Muscle layer of colon (tissue), 2 donors: ENCODE measurements around the gene GBX2.
A peak's percentile ranks its signal among the peaks of the same experiment; 100 is the strongest.

Experiments used
- H3K27ac ChIP-seq: one replicate; pipeline ENCODE4 v1.7.0; 2013; ENCODE audit warnings: low read depth, mild to moderate bottlenecking, low read length, moderate library complexity
- H3K27me3 ChIP-seq, 2 donors: one replicate each; pipeline ENCODE4 v1.7.0; 2013; ENCODE audit warnings: low read length in 2 of 2, mild to moderate bottlenecking in 2 of 2; ENCODE audit not compliant: insufficient read depth in 2 of 2, control insufficient read depth in 1 of 2
- H3K36me3 ChIP-seq: one replicate; pipeline ENCODE4 v1.7.0; 2013; ENCODE audit warnings: mild to moderate bottlenecking, low read length; ENCODE audit not compliant: insufficient read depth
- H3K4me1 ChIP-seq: one replicate; pipeline ENCODE4 v1.7.0; 2013; ENCODE audit warnings: mild to moderate bottlenecking, low read length; ENCODE audit not compliant: insufficient read depth
- H3K4me3 ChIP-seq, 2 donors: one replicate each; pipeline ENCODE4 v1.7.0; 2013; ENCODE audit warnings: low read length in 2 of 2, low read depth in 1 of 2, mild to moderate bottlenecking in 1 of 2, moderate library complexity in 1 of 2
- H3K9ac ChIP-seq: one replicate; pipeline ENCODE4 v1.7.0; 2013; ENCODE audit warnings: low read length
- H3K9me3 ChIP-seq: one replicate; pipeline ENCODE4 v1.7.0; 2013; ENCODE audit warnings: mild to moderate bottlenecking, low read length
- donor health status: abdominal sarcoma.
- donor health status: Adenocarcinoma of cecum.

The GBX2 gene

DNA sequence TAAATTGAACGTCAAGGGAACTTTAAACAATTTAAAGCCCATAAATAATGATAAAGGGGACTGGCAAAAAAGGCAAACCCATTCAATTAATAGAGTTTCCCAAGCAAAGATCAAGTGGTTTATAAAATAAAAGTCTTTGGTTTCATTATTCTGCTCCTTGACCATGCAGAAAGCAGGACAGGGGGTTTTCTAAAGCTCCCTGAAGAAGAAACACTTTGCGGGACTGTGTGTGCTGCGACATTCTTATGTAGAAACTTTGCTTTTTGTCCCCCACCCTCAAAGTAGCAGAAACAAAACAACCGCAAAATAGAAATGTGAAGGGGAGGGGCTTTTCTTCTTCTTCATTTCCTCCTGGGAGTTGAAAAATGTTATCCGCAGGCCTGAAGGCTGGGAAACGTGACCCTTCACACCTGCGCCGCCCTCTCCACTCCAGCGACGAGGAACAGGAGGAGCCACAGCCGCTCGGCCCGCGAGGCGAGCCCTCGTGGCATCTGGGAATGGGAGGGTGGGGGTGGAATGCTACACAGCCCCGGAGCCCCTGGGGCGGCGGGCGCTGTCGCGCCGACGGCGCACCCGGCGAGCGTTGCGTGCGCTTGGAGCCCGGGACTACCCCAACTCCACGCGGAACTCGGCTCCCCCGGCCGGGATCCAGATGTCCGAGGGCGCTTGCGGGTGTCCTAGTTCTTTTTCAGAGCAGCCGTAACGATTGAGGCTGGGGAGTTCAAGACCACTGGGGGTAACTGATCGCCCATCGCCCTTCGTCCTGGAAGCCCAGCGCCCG lies 4.3 kb upstream of the GBX2 start:
- Histone ChIP-seq H3K9me3 (no peaks in the 10 kb centered on the region), H3K4me3 (no peak overlapping the region), H3K27ac (no peak overlapping the region), H3K27me3 (peaks cover 81 to 98% of the 10 kb centered on the region in 2 donors), H3K36me3 (no peaks in the 10 kb centered on the region), H3K4me1 (peaks cover 7% of the 10 kb centered on the region), H3K9ac (no peak overlapping the region)

- no peaks in the 10 kb centered on the region for H3K9me3 ChIP-seq
- H3K27me3 ChIP-seq = peaks cover 81 to 98% of the 10 kb centered on the region in 2 donors
- no peak overlapping the region for H3K9ac ChIP-seq
- no peak overlapping the region for H3K27ac ChIP-seq
- H3K36me3 ChIP-seq = no peaks in the 10 kb centered on the region
- no peak overlapping the region for H3K4me3 ChIP-seq
- peaks cover 9% of the 10 kb centered on the region for H3K4me1 ChIP-seq
Measured at GRCh38 chr2:236171680-236172254, 3.6 kb upstream of the GBX2 start.

GRCh38 chr2:236171181-236171679 lies 3.0 kb upstream of the GBX2 start:
- H3K4me3 ChIP-seq = no peak overlapping the region
- no peak overlapping the region for H3K27ac ChIP-seq
- peaks cover 81 to 98% of the 10 kb centered on the region in 2 donors for H3K27me3 ChIP-seq

GRCh38 chr2:236170590-236171165 lies 2.5 kb upstream of the GBX2 start:
- H3K4me1 ChIP-seq = peaks cover 20% of the 10 kb centered on the region
- H3K27ac ChIP-seq = no peak overlapping the region
- H3K27me3 ChIP-seq = peaks cover 81 to 98% of the 10 kb centered on the region in 2 donors

More at GRCh38 chr2:236171181-236171679, 3.0 kb upstream of the GBX2 start:
- H3K9me3 ChIP-seq = no peaks in the 10 kb centered on the region
- no peaks in the 10 kb centered on the region for H3K36me3 ChIP-seq
- peaks cover 14% of the 10 kb centered on the region for H3K4me1 ChIP-seq
- no peak overlapping the region for H3K9ac ChIP-seq

GRCh38 chr2:236169741-236170589 lies 1.8 kb upstream of the GBX2 start:
- H3K36me3 ChIP-seq = no peaks in the 10 kb centered on the region
- no peaks in the 10 kb centered on the region for H3K9me3 ChIP-seq
- H3K4me3 ChIP-seq = no peak overlapping the region
- H3K27ac ChIP-seq = no peak overlapping the region
- peaks cover 27% of the 10 kb centered on the region for H3K4me1 ChIP-seq
- H3K27me3 ChIP-seq = peaks cover 82 to 98% of the 10 kb centered on the region in 2 donors
- no peak overlapping the region for H3K9ac ChIP-seq

More at GRCh38 chr2:236170590-236171165, 2.5 kb upstream of the GBX2 start:
- Histone ChIP-seq H3K9me3 (no peaks in the 10 kb centered on the region), H3K9ac (no peak overlapping the region), H3K36me3 (no peaks in the 10 kb centered on the region), H3K4me3 (no peak overlapping the region)

DNA sequence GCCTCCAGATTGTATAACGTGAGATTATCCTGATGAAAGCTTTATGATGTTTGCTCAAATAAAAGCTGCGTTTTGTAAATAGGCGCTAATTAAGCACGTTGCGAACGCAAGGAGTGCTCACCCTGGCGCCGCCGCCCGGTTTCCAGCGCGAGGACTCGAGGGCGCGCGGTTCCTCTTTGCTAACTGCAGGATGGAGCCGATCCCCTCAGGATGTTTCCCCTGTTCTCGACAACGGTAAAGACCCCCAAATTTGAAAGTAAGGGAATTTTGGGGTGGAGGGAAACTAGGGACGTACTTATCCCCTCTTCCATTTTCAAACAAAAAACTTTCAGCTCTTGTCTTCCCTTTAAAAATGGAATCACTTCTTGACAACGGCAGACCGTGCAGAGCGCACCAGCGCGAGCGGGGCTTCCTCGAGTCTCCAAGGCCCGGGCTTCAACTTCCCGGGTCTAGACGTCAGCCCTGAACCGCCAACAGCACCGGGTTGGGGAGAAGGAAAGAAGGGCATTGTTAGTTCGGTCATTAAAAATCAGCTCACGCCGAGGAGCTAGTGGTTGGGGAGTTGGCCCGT lies 1.1 kb upstream of the GBX2 start:
- Histone ChIP-seq H3K9me3 (no peaks in the 10 kb centered on the region), H3K4me1 (peaks cover 34% of the 10 kb centered on the region), H3K9ac (no peak overlapping the region), H3K27ac (no peak overlapping the region), H3K4me3 (no peak overlapping the region), H3K27me3 (peaks cover 82 to 98% of the 10 kb centered on the region in 2 donors), H3K36me3 (no peaks in the 10 kb centered on the region)

- H3K9ac ChIP-seq = no peak overlapping the region
- H3K27me3 ChIP-seq = peaks cover 81 to 97% of the 10 kb centered on the region in 2 donors
- no peak overlapping the region for H3K27ac ChIP-seq
- peak overlapping the region in 1 of 2 donors; percentile 23 for H3K4me3 ChIP-seq
- H3K4me1 ChIP-seq = peaks cover 43% of the 10 kb centered on the region
- no peaks in the 10 kb centered on the region for H3K9me3 ChIP-seq
- H3K36me3 ChIP-seq = no peaks in the 10 kb centered on the region
Measured at GRCh38 chr2:236167297-236168109, 683 bp downstream of the GBX2 start.

DNA sequence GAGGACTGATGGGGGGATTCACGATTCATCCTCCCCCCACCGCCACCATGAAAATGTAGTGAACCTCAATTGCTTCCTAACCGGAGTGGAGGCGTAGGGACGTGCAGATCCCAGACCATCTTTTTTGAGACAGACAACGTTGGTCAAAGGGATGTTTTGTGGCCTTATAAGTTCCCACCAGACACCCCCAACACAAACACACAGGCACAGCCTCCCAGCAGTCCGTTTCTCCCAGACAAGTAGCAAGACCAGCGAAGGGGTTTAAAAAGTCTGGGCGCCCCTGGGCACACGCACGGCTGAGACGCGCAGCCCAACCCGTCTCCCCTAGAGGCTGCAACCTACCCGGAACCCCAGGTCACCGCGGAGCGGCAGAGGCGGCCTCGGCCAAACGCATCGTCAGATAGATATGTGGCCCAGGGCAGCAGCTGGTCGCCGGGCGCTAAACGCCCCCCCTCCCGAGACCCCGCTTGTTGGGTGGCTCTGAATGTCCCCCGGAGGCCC lies 1.3 kb downstream of the GBX2 start:
- Histone ChIP-seq H3K4me3 (peak overlapping the region; percentile 23 to 37), H3K9ac (no peak overlapping the region), H3K4me1 (peaks cover 38% of the 10 kb centered on the region), H3K27me3 (peaks cover 81 to 97% of the 10 kb centered on the region in 2 donors), H3K9me3 (no peaks in the 10 kb centered on the region), H3K36me3 (no peaks in the 10 kb centered on the region), H3K27ac (no peak overlapping the region)

DNA sequence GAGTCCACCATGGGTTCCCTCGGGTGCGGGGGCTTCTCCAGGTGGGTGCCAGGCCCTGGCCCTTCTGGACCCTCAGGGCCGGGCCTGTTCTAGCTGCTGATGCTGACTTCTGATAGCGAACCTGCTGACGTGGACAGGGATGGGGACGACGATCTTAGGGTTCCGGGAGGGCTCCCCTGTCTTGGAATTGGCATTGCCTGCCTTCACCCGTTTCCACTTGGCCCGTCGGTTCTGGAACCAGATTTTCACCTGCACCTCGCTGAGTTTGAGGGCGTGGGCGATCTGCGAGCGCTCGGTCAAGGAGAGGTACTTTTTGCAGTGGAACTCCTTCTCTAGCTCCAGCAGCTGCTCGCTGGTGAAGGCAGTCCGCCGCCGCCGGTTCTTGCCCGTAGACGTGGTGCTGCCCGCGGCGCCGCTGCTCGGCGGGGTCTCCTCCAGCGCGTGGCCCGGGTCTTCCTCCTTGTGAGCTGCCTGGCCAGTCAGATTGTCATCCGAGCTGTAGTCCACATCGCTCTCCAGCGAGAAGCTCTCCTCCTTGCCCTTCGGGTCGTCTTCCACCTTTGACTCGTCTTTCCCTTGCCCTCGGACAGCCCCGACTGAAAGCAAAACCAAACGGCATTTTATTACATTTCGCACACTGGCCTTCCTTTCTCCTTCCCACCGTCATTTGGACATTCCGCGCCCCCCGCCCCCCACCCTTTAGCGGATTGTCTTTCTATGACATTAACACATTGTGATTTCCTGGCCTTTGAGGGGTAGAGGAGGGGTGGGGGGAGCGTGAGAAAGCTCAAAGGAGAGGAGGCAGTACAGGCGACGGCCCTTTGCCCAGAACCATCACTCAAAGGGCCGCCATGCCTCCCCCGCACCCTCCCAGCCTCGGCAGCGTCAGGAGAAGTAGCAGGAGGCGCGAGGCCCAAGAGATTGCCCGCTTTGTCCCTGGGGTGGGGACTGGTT lies 2.1 kb downstream of the GBX2 start:
- H3K4me3 ChIP-seq = peak overlapping the region in 1 of 2 donors; percentile 37
- H3K27me3 ChIP-seq = peaks cover 81 to 97% of the 10 kb centered on the region in 2 donors
- no peak overlapping the region for H3K27ac ChIP-seq
- H3K9ac ChIP-seq = no peak overlapping the region
- H3K9me3 ChIP-seq = no peaks in the 10 kb centered on the region
- peaks cover 38% of the 10 kb centered on the region for H3K4me1 ChIP-seq
- no peaks in the 10 kb centered on the region for H3K36me3 ChIP-seq
